Astrocyte (in vitro differentiated cells and primary cell): ENCODE data around the gene CCDC71L.

ENCODE experiments used
- CTCF ChIP-seq: IDR thresholded peaks from 2 replicates; pipeline ENCODE4 v1.5.1; 2011; ENCODE audit warnings: low read depth, mild to moderate bottlenecking, inconsistent platforms, low read length, moderate library complexity; ENCODE audit not compliant: insufficient read depth
- EZH2 ChIP-seq: IDR thresholded peaks from 2 replicates; pipeline ENCODE4 v1.6.1; 2012; ENCODE audit warnings: mild to moderate bottlenecking, low read length, inconsistent platforms; ENCODE audit not compliant: insufficient read depth

DNA sequence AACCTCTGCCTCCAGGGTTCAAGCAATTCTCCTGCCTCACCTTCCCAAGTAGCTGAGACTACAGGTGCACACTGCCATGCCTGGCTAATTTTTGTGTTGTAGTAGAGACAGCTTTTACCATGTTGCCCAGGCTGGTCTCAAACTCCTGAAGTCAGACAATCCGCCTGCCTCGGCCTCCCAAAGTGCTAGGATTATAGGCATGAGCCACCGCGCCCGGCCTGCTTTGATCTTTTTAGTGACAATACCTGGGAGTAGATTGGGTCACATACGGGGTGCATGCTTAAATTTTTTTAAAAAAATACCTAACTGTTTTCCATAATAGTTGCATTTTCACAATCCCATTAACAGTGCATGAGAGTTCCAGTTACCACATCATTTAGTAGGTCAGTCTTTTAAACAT is 47.7 kb downstream of the CCDC71L start:
- TF ChIP-seq EZH2 = no peak
- no peak for TF ChIP-seq CTCF
